IPS-18a (cell line): ENCODE measurements around the gene PANX1.
"Not testable (repeated sequence)": the region's sequence is repeated elsewhere in the genome, so short reads cannot be mapped to it uniquely, and the experiment has no call there.

ENCODE experiments used
- H3K27ac ChIP-seq: one replicate; pipeline ENCODE4 v1.5.1; 2013; ENCODE audit warnings: low read length
- H3K27me3 ChIP-seq: one replicate; pipeline ENCODE4 v1.6.1; 2013; ENCODE audit warnings: mild to moderate bottlenecking, low read length; ENCODE audit not compliant: control insufficient read depth, insufficient read depth
- H3K36me3 ChIP-seq: one replicate; pipeline ENCODE4 v1.6.1; 2013; ENCODE audit warnings: low read depth, low read length; ENCODE audit not compliant: control insufficient read depth
- H3K4me1 ChIP-seq: one replicate; pipeline ENCODE4 v1.6.1; 2013; ENCODE audit warnings: low read depth, low read length; ENCODE audit not compliant: control insufficient read depth
- H3K4me3 ChIP-seq: one replicate; pipeline ENCODE4 v1.5.1; 2013; ENCODE audit warnings: low read length
- H3K9ac ChIP-seq: one replicate; pipeline ENCODE4 v1.6.1; 2013; ENCODE audit warnings: mild to moderate bottlenecking, low read length, moderate library complexity
- H3K9me3 ChIP-seq: one replicate; pipeline ENCODE4 v1.6.1; 2013; ENCODE audit warnings: low read depth, low read length; ENCODE audit not compliant: control insufficient read depth

Gene PANX1

DNA sequence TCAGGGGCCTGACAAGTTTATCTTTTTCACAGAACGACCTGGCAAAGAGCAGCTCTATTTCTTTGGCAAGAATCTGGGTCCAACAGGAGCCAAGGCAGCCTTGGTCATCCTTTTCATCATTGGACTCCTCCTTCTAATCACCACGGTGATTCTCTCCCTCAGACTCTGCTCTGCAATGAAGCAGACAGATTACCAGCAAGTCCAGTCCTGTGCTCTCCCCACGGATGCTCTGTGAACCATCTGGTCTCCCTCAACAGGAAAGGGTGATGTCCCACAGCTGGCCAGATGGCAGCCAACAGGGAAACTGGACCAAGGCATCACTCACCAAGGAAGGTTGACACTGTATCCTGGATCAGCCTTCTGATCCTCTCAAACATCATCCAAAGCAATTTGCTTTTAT, 17.0 kb upstream of the PANX1 start:
- no peaks in the 10 kb centered on the region for H3K27me3 ChIP-seq
- H3K9ac ChIP-seq: no peak overlapping the region
- H3K27ac ChIP-seq: no peak overlapping the region
- peaks cover 12% of the 10 kb centered on the region for H3K4me1 ChIP-seq
- H3K36me3 ChIP-seq: no peaks in the 10 kb centered on the region
- H3K9me3 ChIP-seq: no peaks in the 10 kb centered on the region
- no peak overlapping the region for H3K4me3 ChIP-seq

DNA sequence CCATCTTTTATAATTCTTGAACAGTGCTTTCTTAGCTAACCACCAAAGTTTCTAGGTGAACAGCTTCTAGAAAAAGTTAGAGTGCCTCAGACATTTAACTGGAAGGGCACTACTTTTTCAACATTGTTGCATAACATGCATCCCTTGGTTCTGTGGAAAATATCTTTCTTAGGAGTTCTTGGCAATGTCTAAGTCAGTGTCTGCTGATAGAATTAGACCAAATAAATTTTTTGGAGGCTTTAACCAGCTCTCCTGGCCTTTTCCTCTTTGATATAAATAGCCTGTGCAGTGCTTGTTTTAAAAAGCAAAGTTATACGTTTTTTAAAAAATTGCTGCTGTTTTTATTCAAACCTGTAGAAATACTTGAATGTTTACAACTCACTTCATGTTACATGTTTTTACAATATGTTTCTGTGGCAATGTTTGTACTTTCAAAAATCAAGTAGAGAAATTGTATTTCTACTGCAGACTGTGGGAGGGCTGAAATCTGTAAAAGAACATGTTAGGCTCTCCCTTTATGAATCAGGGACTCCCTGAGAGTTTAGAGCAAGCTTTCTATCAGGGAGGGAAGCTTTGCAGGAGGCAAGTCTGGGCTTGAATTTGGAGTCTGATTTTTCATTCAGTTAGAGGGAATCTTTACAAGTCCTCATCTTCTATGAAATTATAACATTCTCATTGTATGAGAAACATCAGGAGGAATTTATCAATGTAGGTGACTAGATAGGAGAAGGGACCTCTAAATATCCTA, 16.3 kb upstream of the PANX1 start:
- no peaks in the 10 kb centered on the region for H3K9me3 ChIP-seq
- no peaks in the 10 kb centered on the region for H3K27me3 ChIP-seq
- H3K9ac ChIP-seq: no peak overlapping the region
- no peak overlapping the region for H3K4me3 ChIP-seq
- H3K4me1 ChIP-seq: peaks cover 12% of the 10 kb centered on the region
- H3K27ac ChIP-seq: no peak overlapping the region
- no peaks in the 10 kb centered on the region for H3K36me3 ChIP-seq

DNA sequence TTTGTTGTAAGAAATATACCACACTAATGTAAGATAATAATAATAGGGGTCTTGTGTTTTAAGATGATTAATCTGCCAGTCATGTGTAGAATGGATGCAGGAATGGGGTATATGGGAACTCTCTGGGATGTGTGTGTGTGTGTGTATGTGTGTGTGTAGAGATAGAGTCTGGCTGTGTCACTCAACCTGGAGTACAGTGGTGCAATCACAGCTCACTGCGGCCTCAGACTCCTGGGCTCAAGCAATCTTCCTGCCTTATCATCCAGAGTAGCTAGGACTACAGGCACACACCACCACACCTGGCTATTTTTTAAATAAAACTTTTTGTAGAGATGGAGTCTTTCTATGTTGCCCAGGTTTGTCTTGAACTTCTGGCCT, 11.5 kb upstream of the PANX1 start:
- H3K4me1 ChIP-seq: peaks cover 41% of the 10 kb centered on the region
- H3K27me3 ChIP-seq: no peaks in the 10 kb centered on the region
- no peak overlapping the region for H3K9ac ChIP-seq
- no peak overlapping the region for H3K27ac ChIP-seq
- H3K9me3 ChIP-seq: no peaks in the 10 kb centered on the region
- no peaks in the 10 kb centered on the region for H3K36me3 ChIP-seq
- no peak overlapping the region for H3K4me3 ChIP-seq

DNA sequence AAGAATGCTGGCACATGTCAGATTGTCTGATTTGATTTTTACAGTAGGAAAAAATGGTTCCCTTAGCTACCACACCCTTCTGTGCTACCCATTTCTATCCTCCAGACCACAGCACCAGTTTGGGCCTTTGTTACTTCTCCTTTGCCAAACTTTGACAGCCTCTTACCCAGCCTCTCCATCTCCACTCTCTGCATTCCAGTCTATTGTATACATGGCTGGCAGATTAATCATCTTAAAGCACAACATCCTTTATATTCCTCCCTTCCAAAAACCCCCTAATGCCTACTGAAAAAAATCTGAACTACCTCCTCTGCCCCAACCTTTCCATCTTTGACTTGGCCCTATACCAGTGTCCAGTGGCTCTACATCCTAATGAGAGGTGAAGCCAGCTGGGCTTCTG, 10.8 kb upstream of the PANX1 start:
- Histone ChIP-seq H3K27ac (no peak overlapping the region), H3K27me3 (no peaks in the 10 kb centered on the region), H3K4me1 (peaks cover 34% of the 10 kb centered on the region)

DNA sequence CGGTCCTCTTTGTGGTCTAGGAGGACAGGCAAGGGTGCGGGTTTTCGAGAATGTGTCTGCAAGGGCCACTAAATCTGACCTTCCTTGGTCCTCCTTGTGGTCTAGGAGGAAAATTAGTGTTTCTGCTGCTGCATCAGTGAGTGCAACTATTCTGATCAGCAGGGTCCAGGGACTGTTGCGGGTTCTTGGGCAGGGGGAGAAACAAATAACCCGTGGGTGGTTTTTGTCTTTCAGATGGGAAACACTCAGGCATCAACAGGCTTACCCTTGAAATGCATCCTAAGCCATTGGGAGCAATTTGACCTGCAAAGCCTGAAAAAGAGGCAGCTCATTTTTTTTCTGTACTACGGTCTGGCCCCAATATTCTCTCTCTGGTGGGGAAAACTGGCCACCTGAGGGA, 9.0 kb upstream of the PANX1 start:
- H3K9ac ChIP-seq, H3K27ac ChIP-seq, H3K9me3 ChIP-seq, H3K36me3 ChIP-seq, H3K4me3 ChIP-seq, H3K27me3 ChIP-seq: not testable (repeated sequence)
- H3K4me1 ChIP-seq: peaks cover 29% of the 10 kb centered on the region

More for the DNA sequence above, 10.8 kb upstream of the PANX1 start:
- Histone ChIP-seq H3K9me3 (no peaks in the 10 kb centered on the region), H3K9ac (no peak overlapping the region), H3K36me3 (no peaks in the 10 kb centered on the region), H3K4me3 (no peak overlapping the region)

DNA sequence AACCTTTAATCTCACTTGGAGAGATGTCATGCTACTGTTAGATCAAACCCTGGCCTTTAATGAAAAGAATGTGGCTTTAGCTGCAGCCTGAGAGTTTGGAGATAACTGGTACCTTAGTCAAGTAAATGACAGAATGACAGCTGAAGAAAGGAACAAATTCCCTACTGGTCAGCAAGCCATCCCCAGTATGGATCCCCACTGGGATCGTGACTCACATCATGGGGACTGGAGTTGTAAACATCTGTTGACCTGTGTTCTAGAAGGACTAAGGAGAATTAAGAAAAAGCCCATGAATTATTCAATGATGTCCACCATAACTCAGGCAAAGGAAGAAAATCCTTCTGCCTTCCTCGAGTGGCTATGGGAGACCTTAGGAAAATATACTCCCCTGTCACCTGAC, 8.1 kb upstream of the PANX1 start:
- not testable (repeated sequence) for H3K27me3 ChIP-seq, H3K36me3 ChIP-seq, H3K4me3 ChIP-seq, H3K9me3 ChIP-seq, H3K27ac ChIP-seq, H3K9ac ChIP-seq
- H3K4me1 ChIP-seq: peaks cover 29% of the 10 kb centered on the region

DNA sequence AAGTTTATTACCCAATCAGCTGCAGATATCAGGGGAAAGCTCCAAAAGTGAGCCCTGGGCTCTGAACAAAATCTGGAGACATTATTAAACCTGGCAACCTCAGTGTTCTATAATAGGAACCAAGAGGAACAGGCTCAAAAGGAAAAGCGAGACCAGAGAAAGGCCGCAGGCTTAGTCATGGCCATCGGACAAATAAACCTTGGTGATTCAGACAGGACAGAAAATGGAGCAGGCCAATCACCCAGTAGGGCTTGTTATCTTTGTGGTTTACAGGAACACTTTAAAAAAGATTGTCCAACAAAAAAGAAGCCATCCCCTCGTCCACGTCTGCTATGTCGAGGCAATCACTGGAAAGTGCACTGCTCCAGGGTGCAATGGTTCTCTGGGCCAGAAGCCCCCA, 7.7 kb upstream of the PANX1 start:
- no peaks in the 10 kb centered on the region for H3K27me3 ChIP-seq
- no peak overlapping the region for H3K27ac ChIP-seq
- H3K4me3 ChIP-seq: no peak overlapping the region
- H3K36me3 ChIP-seq: no peaks in the 10 kb centered on the region
- H3K9me3 ChIP-seq: no peaks in the 10 kb centered on the region
- no peak overlapping the region for H3K9ac ChIP-seq
- peaks cover 29% of the 10 kb centered on the region for H3K4me1 ChIP-seq

DNA sequence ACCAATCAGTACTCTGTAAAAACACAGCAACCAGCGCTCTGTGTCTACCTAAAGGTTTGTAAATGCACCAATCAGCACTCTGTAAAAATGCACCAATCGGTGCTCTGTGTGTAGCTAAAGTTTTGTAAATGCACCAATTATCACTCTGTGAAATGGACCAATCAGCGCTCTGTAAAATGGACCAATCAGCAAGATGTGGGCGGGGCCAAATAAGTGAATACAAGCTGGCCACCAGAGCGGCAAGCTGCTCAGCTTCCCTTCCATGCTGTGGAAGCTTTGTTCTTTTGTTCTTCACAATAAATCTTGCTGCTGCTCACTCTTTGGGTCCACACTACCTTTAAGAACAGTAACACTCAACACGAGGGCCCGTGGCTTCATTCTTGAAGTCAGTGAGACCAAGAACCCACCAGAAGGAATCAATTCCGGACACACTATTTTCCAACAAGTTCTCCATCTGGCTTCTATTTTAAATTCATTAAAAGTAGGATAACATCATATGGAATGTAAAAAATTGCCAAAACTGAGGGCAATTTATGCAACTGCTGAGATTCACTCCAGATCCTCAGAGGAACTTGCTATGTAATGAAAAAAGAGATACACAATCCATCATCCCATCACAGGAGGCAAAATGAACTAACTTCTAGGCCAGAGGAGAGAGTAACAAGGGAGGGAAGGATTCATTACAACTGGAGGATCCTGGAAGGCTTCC, 3.1 kb upstream of the PANX1 start:
- no peaks in the 10 kb centered on the region for H3K9me3 ChIP-seq
- H3K27ac ChIP-seq: no peak overlapping the region
- no peaks in the 10 kb centered on the region for H3K27me3 ChIP-seq
- no peak overlapping the region for H3K9ac ChIP-seq
- H3K4me3 ChIP-seq: no peak overlapping the region
- H3K36me3 ChIP-seq: no peaks in the 10 kb centered on the region
- peaks cover 18% of the 10 kb centered on the region for H3K4me1 ChIP-seq

DNA sequence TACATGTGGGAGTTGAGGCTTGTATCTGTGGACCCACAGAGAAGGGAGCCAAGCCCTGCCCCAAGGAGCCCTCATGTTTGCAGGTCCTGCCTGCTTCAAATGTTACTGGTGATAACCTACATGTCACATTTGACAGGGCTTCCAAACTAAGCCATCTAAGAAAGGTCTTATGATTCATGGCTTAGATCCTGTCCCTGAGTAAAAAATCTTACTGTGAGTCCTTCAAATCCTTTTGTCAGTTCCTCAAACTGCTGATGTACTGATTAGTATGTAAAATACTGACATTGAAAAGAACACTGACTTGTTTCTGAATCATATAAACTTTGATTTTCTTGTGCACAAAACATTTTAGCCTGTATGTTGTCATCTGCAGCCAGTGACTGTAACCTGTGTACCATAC, 1.0 kb upstream of the PANX1 start:
- peaks cover 24% of the 10 kb centered on the region for H3K4me1 ChIP-seq
- no peaks in the 10 kb centered on the region for H3K27me3 ChIP-seq
- peak overlapping the region; percentile 82 for H3K9ac ChIP-seq
- no peak overlapping the region for H3K27ac ChIP-seq
- no peaks in the 10 kb centered on the region for H3K9me3 ChIP-seq
- H3K4me3 ChIP-seq: peak overlapping the region; percentile 86
- no peaks in the 10 kb centered on the region for H3K36me3 ChIP-seq

DNA sequence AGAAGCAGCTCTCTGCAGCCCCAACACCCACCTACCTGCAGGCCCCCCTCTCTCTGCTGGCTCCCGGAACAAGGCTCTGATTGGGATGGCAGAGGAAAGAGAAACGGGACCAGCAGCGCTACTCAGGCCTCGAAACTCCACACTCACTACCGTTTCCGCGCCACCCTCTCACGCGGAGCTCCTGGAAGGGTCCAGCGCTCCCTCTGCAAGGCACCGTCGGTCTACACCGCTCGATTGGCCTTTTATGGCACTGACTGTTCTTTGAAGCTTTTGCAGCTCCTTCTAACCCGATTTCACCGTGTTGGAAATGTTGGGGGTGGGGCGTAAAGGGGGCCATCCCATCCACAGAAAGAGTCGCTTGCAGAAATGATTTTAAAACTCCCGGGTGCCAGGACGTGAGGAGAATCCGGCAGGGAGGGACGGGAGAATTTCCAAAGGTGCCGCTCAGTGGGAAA, 323 bp upstream of the PANX1 start:
- Histone ChIP-seq H3K4me3 (peak overlapping the region; percentile 86), H3K9ac (peak overlapping the region; percentile 82), H3K9me3 (no peaks in the 10 kb centered on the region), H3K4me1 (peaks cover 27% of the 10 kb centered on the region), H3K36me3 (no peaks in the 10 kb centered on the region), H3K27me3 (no peaks in the 10 kb centered on the region), H3K27ac (peak overlapping the region; percentile 65)

DNA sequence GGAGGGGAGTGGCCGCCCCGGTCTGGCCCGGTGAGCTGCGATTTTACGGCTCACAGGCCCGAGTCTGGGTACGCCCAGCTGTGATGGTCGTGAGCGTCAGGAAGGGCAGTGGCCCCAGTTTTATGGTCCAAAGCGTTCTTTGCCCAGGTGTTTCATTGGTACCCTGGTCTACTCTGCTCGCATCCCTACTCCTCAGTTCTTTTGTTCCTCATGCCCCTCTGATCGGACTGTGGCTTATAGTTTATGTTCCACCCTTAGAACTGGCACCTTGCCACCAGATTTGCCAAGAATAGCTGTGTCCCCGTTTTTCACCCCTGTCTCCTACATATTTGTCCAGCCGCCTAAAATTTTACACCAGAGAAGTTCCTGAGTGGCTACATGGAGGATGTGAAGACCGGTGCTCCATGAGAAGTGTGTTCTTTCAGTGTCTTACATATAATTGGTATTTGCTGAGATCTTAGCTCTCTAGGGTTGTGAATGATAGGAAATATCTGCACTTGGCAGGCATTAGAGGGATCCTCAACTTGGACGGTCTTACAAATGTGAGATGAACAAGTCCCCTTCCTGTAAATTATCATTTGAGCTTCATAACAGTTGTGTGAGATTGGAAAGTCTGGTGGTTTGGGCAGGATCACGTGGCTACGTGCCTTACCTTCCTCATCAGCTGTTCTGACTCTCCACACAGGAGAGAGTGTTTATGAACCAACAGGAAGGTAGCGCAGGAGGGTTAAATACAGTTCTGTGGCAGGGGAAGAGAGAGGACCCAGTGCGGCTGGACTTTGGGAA, 1.1 kb downstream of the PANX1 start:
- Histone ChIP-seq H3K4me3 (peak overlapping the region; percentile 86), H3K27me3 (no peaks in the 10 kb centered on the region), H3K9ac (peak overlapping the region; percentile 82), H3K4me1 (peaks cover 35% of the 10 kb centered on the region), H3K9me3 (no peaks in the 10 kb centered on the region), H3K27ac (no peak overlapping the region), H3K36me3 (no peaks in the 10 kb centered on the region)
